Measurements from ENCODE around the gene ITGAX.

DNA sequence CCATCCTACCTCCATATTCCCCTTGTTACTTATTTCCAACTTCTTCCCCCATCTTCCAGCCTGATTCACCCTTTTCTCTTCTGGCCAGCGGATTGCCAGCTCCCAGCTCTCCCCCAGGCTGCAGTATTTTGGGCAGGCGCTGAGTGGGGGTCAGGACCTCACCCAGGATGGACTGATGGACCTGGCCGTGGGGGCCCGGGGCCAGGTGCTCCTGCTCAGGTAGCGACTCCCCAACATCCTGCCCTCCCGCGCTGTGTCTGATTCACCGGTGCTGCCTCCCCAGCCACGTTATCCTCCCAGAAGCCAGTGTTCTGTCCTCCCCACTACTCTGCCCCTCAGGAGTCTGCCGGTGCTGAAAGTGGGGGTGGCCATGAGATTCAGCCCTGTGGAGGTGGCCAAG lies 57.8 kb downstream of the ITGAX start:
- TF ChIP-seq, protein P1, sequence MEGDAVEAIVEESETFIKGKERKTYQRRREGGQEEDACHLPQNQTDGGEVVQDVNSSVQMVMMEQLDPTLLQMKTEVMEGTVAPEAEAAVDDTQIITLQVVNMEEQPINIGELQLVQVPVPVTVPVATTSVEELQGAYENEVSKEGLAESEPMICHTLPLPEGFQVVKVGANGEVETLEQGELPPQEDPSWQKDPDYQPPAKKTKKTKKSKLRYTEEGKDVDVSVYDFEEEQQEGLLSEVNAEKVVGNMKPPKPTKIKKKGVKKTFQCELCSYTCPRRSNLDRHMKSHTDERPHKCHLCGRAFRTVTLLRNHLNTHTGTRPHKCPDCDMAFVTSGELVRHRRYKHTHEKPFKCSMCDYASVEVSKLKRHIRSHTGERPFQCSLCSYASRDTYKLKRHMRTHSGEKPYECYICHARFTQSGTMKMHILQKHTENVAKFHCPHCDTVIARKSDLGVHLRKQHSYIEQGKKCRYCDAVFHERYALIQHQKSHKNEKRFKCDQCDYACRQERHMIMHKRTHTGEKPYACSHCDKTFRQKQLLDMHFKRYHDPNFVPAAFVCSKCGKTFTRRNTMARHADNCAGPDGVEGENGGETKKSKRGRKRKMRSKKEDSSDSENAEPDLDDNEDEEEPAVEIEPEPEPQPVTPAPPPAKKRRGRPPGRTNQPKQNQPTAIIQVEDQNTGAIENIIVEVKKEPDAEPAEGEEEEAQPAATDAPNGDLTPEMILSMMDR (IDR thresholded peaks at IDR 0.05): no peak
- TF ChIP-seq EZH2 (IDR thresholded peaks at IDR 0.05; ENCODE audit: borderline replicate concordance, insufficient read depth, low read depth, low read length, poor library complexity, severe bottlenecking): no peak
